ENCODE measurements around the gene PLEKHA4. TPM values are rescaled to one million over a fixed set of nuclear protein-coding genes. Genes with fewer than 3 reads are reported as not detected.
"Not testable (repeated sequence)": the region's sequence is repeated elsewhere in the genome, so short reads cannot be mapped to it uniquely, and the experiment has no call there.

PLEKHA4 gene
- total RNA-seq, 1 donor from 2014 or later, result 1.4 TPM

DNA sequence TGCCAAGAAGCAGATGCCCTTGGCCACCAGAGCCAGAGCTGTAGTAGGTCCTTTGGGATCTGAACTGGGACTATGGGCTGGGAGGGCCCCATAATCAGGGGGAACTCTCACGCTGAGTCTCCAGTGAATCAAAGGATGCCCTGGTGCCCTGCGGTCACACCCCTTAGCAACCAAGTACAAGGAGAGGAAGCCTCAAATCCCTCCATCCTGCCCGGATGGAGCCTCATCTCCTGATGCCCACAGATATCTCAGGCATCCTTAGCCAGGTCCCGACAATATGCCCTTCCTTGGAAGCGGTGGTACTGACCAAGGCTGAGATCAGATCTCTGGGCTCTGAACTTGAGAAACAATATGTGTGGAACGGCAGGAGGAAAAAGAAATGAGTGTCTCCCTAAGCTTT, 1.7 kb downstream of the PLEKHA4 start:
- intact Hi-C loops (cut with micrococcal nuclease), result no loop called here

DNA sequence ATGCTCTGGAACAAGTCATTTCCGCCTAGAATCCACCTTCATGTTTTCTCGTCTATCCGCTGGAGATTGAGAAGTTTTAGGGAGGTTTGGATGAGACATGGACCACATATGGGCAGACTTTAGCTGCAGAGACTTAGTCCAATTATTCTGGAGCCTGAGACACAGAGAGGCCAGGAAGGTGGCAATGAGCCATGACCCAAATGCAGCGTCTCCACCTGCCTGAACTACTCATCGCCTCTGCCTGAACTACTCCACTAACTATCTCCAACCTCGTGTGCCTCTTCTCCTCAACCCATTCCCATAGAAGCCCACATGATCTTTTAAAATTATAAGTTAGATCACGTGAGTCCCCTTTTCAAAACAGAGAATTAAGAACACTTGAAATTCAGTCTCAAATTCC, 5.6 kb downstream of the PLEKHA4 start:
- intact Hi-C loops (cut with micrococcal nuclease), result no loop called here

DNA sequence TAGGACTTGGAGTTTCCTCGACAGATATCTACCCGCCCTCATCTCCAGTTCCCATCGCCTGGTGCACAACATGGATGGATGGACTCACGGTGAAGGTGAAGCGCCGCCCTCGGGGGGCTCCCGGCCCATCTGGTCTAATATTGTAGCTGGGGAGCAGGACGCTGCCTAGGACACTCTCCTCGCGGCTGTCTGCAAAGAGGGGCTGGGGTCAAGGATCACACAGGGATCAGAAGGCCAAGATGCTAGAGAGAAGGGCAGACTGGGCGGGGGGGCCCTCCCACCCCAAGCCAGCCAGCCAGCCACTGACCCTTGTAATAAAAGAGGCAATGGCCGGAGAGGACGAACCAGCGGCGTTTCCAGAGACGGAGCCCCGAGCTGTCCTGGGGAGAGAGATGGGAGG, 7.1 kb downstream of the PLEKHA4 start:
- intact Hi-C loops (cut with micrococcal nuclease), result no loop called here

DNA sequence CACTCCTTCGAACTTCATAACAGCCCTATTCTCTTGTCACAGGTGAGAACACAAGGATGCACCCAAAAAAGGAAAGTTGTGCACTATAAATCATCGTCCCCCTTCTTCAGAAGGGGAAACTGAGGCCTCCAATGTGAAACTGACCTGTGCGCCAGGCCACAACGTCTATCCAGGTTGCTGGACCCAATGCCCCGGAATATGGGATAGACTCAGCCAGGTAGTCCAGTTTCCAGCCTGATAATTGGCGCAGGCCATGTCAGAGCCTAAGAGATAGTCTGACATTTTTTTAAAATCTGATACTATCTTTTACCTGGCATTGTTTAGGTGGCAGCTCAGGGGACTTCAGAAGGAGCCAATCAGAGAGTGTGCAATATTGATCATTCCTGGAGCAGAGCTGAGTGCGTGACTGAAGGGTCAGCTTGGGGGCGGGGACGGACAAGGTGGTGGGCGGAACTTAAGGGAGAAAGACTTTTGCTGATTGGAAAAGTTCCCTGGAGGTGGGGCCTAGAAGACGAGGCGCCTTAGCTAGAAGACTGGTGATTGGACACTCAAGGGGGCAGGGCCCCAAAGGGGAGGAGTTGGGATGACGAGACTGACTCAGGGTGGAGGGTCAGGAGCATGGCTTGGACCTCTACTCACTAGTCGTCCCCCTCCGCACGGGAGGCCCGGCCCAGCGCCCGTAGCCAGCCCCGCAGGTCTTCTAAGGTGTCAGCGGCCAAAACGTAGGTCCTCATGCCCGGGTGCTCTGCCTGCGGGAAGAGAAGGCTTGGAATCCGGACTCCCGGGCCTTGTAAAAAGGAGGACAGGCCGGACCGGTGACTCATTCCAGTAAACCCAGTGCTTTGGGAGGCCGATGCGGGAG, 8.5 kb downstream of the PLEKHA4 start:
- intact Hi-C loops (cut with micrococcal nuclease), result no loop called here

DNA sequence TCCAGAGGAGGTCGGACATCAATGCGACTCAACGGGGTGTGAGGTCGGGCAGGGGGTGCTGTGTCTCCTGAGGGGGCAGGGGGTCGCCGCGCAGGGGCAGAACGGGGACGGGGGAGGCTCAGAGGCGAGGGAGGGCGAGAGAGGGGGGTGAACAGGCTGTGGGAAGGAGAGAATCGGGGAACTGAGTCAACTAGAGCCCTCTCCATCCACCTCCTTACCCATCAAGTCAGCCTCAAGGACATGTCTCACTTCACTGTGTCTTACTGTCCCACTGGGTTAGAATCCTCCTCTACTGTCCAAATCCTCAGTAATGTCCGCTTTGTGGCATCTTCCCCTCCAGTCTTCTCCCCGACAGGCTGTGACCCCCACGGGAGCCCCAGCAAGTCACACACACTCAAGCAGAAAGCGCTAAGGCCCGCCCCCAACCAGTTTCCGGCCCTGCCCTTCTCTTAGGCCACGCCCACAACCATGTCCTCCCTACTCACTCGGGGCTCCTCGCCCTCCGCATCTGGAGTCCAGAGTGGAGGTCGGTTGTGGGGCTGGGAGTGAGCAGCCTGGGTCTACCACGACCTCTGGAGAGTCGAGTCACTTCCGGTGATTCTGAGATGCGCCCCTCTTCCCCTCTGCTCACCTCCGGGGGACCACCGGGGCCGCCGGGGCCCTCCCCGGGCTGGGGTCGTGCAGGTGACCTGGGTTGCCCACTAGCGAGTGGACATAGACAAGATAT, 9.3 kb downstream of the PLEKHA4 start:
- intact Hi-C loops (cut with micrococcal nuclease), result no loop called here

DNA sequence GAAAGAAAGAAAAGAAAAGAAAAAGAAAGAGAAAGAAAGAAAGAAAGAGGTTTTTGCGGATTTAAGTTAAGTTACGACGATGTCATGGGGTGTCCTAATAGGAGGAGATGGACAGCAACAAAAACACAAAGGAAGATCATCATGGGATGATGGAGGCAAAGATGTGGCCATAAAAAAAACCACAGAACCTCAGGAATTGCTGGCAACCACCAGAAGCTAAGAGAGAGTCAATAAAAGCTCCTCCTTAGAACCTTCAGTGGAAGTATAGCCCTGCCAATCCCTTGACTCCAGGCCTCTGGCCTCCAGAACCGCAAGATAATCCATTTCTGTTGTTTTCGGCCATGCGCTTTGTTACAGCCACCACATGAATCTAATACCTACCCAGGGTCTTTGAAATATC, 11.5 kb downstream of the PLEKHA4 start:
- intact Hi-C loops (cut with micrococcal nuclease), result no loop called here

DNA sequence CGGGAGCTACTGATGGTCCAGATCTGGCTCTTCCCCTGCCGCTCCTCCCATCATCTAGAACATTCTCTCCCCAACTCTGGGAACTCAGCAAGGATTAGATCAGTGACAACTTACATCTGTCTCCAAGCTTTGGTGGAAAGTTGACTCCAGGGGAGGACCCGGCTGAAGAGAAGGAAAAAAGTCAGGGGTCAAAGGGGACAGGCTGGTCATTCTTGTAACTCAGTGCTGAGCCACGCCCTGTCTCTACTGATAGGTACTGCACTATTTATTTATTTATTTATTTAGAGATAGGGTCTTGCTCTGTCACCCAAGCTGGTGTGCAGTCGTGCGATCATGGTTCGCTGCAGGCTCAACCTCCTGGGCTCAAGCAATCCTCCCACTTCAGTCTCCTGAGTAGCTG, 14.3 kb downstream of the PLEKHA4 start:
- intact Hi-C loops (cut with micrococcal nuclease), result no loop called here

DNA sequence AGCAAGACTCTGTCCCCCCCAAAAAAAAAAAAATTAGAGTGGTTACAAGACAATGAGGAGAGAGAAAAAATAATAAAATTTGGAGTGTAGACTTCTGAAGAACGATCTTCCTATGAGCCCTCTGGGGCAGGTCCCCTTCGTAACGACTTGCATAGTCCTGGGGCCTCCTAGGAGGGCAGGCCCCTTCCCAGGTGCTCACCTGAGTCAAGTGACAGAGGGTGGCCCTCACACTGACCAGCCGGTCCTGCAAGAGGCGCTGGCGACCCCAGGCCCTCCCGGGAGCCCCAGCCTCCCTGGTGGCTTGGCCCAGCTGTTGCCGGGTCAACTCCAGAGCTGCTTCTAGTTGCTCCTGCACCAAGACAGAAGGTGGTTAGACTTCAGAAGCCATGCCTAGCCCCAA, 14.9 kb downstream of the PLEKHA4 start:
- intact Hi-C loops (cut with micrococcal nuclease), result no loop called here

DNA sequence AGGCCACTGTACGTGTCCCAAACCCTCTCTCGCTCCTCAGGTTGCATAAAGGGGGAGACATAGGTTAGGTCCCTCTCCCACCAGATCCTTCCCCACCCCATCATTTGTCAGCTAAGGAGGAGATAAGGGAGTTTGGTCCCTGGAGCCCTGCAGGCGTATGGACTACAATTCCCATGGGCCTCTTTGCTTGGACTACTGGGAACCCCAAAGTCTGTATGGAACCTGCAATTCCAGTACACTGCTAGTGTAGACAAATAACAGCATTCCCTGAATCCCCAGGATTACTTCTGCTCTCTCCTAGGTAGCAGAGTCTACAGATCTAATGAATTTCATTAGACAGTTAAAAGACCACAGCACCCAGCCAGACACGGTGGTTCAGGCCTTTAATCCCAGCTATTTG, 16.1 kb downstream of the PLEKHA4 start:
- intact Hi-C loops (cut with micrococcal nuclease), result no loop called here

DNA sequence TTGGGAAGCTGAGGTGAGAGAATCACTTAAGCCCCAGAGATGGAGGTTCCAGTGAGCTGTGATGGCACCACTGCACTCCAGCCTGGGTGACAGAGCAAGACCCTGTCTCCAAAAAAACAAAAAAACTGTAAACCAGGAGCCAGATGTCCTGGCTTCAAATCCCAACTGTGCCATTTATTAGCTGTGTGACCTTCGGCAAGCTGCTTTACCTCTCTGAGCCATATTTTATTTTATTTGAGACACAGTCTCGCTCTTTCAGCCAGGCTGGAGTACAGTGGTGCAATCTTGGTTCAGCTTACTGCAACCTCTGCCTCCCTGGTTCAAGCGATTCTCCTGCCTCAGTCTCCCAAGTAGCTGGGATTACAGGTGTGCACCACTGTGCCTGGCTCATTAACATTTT, 21.8 kb downstream of the PLEKHA4 start:
- intact Hi-C loops (cut with micrococcal nuclease), result not testable (repeated sequence)

DNA sequence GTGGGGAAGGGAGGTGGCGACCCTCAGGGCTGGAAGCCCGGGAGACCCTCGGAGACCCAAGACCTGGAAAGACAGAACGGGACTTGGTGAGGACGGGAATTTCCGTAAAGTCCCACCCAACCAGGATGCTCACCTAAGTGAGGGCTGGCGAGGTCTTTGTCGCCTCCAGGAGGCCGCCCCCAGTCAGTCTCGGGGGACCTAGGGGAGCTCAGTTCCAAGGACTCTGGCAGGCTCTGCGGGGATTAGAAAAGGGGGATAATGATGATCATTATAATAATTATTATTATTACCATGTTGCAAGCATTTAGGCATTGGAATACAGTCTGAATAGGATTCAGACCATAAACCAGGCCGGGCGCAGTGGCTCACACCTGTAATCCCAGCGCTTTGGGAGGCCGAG, 23.0 kb downstream of the PLEKHA4 start:
- intact Hi-C loops (cut with micrococcal nuclease), result no loop called here

DNA sequence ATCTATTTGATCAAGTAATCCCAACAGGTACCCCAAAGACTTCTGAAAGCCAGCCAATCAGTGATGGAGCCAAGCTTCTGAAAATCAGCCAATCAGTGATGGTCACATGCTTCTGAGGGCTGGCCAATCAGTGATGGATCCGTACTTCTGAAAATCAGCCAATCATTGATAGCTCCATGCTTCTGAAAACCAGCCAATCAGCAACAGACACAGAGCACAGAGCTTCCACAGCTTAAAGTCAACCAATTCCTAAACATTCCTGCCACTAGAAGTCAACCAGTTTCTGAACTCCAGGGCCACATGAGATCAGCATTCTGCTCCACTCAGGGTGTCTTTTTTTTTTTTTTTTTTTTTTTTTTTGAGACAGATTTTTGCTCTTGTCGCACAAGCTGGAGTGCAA, 23.9 kb downstream of the PLEKHA4 start:
- intact Hi-C loops (cut with micrococcal nuclease), result no loop called here

DNA sequence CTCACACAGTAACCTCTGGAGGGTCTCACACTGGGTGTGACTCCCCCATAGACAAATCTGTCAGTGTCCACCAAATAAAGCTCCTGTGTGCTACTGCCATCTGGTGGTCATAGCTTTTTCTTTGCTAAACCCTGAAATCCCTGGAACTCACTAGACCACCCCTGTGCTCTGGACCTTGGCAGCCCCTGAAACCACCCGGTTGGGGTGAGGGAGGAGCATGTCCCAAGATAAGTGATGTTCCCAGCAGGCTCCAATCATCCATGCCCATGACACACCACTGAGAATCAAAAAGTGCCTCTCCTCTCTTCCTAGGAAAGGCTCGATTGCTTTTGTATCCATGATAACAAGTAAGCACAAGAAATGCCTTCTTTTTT, 25.6 kb downstream of the PLEKHA4 start:
- intact Hi-C loops (cut with micrococcal nuclease), result loop anchor here (1.0 kb wide), 2 partner anchors 47 to 54 kb away; no protein-coding TSS in a partner anchor

DNA sequence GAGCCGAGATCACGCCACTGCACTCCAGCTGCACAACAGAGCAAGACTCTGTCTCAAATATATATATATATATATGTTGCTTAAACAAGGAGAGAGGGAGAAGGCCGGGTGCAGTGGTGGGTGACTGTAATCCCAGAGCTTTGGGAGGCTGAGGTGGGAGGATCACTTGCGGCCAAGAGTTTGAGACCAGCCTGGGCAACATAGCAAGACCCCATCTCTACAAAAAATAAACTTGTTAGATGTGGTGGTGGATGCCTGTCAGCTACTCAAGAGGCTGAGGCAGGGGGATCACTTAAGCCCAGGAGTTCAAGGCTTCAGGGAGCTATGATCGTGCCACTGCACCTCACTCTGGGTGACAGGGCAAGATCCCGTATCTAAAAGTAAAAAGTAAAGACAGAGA, 26.8 kb downstream of the PLEKHA4 start:
- intact Hi-C loops (cut with micrococcal nuclease), result no loop called here

DNA sequence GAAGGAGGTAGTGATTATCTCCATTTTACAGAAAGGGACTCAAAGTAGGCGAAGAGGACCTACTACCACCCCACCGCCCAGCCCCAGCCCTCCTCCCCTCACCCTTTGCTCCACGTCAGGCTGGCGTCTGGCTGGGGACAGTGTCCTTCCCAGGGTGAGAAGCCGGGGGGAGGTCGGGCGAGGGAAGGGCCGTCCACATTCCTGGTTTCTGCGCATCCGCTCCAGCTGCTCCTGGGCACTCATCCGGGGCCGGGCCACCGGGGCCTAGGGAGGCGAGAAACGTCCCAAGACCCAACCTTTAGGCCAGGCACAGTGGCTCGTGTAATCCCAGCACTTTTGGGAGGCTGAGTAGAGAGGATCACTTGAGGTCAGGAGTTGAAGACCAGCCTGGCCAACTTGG, 27.4 kb downstream of the PLEKHA4 start:
- intact Hi-C loops (cut with micrococcal nuclease), result no loop called here

DNA sequence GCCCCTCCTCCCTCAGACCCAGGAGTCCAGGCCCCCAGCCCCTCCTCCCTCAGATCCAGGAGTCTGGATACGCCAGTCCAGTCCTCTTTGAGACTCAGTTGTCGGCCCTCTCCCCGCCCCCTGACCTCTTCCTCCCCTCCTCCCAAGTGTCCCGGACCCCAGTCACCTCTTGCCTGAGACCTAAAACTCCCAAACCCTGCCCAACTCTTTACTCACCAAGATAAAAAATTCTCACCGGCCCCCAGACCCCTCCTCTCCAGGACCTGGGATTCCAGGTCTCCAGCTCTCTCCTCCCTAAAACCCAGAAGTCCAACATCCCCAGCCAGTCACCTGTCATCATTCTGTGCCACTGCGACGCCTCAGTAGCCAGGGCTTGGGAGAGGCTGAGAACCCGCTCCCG, 30.7 kb downstream of the PLEKHA4 start:
- intact Hi-C loops (cut with micrococcal nuclease), result no loop called here

DNA sequence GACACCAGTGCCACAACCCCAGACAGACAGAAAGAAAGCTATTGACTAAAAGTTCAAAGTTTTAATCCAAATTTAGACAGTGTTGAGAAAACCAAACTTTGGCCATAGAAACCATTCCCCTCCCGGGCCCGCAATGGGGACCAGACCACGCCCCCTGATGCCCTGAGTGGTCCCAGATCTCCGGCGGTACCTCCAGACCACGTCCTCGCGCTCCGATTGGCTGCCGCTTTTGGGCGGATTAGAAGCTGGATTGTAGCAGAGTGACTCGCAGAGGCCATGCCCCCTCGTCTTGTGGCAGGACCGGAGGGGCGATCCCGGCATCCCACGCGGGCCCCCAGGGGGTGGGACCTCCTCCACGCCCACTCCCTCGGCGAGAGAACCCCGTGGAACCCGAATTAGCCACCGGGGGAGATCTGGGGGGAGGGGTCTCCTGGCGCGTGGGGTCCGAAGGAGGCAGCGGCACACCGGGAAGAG, 31.3 kb downstream of the PLEKHA4 start:
- intact Hi-C loops (cut with micrococcal nuclease), result no loop called here

DNA sequence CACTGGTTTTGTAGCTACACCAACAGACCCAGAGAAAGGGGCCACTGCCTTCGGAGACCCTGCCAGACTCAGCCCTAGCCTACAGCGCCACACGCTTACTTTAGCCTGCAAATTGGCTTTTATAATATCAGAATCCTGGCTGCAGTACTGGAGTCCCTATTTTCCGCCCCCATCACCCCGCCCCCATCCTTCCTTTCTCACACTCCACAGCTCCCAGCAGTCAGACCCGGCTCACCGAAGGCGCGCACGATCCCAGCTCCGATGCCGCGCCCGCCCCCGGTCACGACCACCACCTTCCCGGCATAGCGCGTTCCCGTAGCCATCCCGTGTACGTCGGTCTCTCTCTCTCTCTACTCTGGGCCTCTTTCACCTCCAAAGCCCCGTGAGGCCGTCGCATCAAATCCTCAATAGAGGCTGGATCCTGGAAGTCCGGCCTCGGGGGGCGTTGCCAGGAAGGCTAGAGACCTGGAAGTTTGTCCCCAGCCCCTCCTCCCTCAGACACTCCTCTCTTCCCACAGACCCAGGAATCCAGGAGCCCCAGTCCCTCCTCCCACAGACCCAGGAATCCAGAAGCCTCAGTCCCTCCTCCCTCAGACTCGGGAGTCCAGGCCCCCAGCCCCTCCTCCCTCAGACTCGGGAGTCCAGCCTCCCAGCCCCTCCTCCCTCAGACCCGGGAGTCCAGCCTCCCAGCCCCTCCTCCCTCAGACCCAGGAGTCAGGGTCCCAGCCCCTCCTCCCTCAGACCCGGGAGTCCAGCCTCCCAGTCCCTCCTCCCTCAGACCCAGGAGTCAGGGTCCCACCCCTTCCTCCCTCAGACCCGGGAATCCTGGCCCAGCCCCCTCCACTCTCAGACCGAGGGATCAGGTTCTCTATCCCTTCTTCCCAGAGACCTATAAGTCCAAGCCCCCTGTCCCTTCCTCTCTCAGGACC, 32.1 kb downstream of the PLEKHA4 start, which contains the start of gene HSD17B14:
TSS of gene HSD17B14 (minus strand) at position 403 of the 929 bp plus-strand sequence. CDS start at position 323, 80 bp downstream.
- intact Hi-C loops (cut with micrococcal nuclease), result no loop called here

DNA sequence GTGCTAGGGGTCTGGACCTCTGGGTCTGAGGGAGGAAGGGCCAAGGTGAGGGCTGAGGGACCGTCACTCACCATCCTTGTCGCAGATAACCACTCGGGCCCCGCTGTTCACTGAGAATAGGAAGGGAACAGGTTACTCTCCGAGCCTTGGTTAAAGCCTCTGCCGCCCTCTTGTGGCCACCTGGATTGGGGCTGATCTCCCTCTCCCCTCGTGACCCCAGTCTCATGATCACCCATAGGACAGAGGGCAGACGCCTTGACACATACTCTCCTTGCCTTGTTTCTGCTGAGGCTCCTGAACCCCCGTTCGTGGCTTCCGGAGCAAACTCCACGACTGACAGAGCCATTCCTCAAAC, 32.7 kb downstream of the PLEKHA4 start:
- intact Hi-C loops (cut with micrococcal nuclease), result loop anchor here (1.0 kb wide), 3 partner anchors 40 to 189 kb away; partner anchors contain the start of gene CA11

DNA sequence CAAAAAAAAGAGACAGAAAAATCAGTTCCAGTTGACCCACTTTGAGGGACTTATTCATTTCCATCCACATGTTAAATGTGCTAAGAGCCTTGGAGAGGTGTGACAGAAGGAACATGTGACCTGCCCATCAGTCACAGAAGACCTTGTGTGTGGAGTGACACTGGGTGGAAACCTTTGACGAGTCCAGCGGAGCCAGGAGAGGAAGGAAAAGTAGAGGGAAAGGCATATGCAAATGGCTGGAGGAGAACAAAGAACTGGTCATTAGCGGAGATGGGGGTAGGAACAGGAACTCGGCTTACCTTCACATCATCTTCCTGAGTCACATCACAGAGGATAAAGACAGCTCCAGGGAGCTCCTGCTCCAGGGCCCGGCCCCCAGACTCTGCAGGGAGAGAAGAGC, 34.4 kb downstream of the PLEKHA4 start:
- intact Hi-C loops (cut with micrococcal nuclease), result no loop called here

DNA sequence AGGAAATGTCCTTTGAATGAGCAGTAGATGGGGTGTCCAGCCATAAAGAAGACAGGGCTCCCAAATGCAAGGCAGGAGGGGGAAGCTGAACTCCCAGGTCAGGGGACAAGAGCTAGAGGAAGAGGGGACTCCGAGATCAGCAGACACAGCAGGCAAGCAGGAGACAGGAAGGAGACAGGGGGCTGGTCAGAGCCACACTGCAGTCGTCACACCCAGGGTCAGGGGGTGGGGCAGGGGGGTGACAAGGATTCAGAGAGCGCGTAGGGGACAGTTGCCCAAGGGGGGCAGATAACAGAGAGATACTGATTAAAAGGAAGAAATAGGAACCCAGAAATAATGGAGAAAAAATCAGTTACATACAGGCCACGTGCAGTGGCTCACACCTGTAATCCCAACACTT, 35.4 kb downstream of the PLEKHA4 start:
- intact Hi-C loops (cut with micrococcal nuclease), result no loop called here
